SK-N-SH (cell line): ENCODE results near the gene EXOC4.

ENCODE experiments used
- TCF12 ChIP-seq: IDR thresholded peaks from 2 replicates; pipeline ENCODE4 v1.4.0; 2012
- USF1 ChIP-seq: IDR thresholded peaks from 2 replicates; pipeline ENCODE4 v1.4.0; 2012; ENCODE audit warnings: low read depth, borderline replicate concordance

- TF ChIP-seq USF1 (no peak), TCF12 (no peak)
Observed at GRCh38 chr7:133489906-133490305, 237.0 kb downstream of the EXOC4 start.
